WTC11 (cell line): ENCODE results near the gene ABLIM2. TPM values are rescaled to one million over a fixed set of nuclear protein-coding genes. Genes with fewer than 3 reads are reported as not detected.
A peak's percentile ranks its signal among the peaks of the same experiment; 100 is the strongest.

ENCODE experiments used
- ATAC-seq: fragments of 200-7000 bp; cut with Tn5 transposase; 2 replicates; pipeline ENCODE4 v1.10.0; 2021; ENCODE audit warnings: mild to moderate bottlenecking, moderate library complexity
- CTCF ChIA-PET: fragments of 300-600 bp; sonication (Branson Sonifier 250); formaldehyde crosslinking; loops from one replicate; lab custom pipeline; 2021; ENCODE audit warnings: antibody characterized with exemption; lab: Charles Lee
- POLR2A ChIA-PET: fragments of 350-600 bp; sonication (Branson Sonifier 250); formaldehyde crosslinking; loops from one replicate; lab custom pipeline; 2021; ENCODE audit warnings: antibody characterized with exemption; lab: Charles Lee
- DNase-seq: peaks from one replicate; pipeline ENCODE4 v3.0.0; 2021; ENCODE audit warnings: low spot score
- H3K27ac Mint-ChIP-seq: 2 replicates; pipeline ENCODE4 v1.8.0; 2021; ENCODE audit warnings: mixed read lengths
- H3K27me3 Mint-ChIP-seq: 2 replicates; pipeline ENCODE4 v1.8.0; 2021; ENCODE audit warnings: low read depth, mild to moderate bottlenecking, moderate library complexity, mixed read lengths
- H3K36me3 Mint-ChIP-seq: 2 replicates; pipeline ENCODE4 v1.8.0; 2021; ENCODE audit warnings: mixed read lengths
- H3K4me1 Mint-ChIP-seq: 2 replicates; pipeline ENCODE4 v1.8.0; 2022; ENCODE audit warnings: mixed read lengths
- H3K4me3 Mint-ChIP-seq: 2 replicates; pipeline ENCODE4 v1.8.0; 2021; ENCODE audit warnings: mild to moderate bottlenecking, moderate library complexity, mixed read lengths
- H3K9me3 Mint-ChIP-seq: 2 replicates; pipeline ENCODE4 v1.8.0; 2021; ENCODE audit warnings: mixed read lengths
- CREM ChIP-seq: sonication (generic); formaldehyde crosslinking; IDR thresholded peaks from 2 replicates; pipeline ENCODE4 v1.8.1; 2022; ENCODE audit warnings: mild to moderate bottlenecking, missing genetic modification reagents, moderate library complexity
- ELF4 ChIP-seq: sonication (generic); formaldehyde crosslinking; IDR thresholded peaks from 2 replicates; pipeline ENCODE4 v1.8.1; 2022; ENCODE audit warnings: low read depth, mild to moderate bottlenecking, moderate library complexity, missing genetic modification reagents
- EMX1 ChIP-seq: fragments of 250-450 bp; sonication (Bioruptor Pico); IDR thresholded peaks from 2 replicates; pipeline ENCODE4 v1.8.0; 2021; ENCODE audit warnings: mild to moderate bottlenecking
- ESRRA ChIP-seq: sonication (generic); formaldehyde crosslinking; IDR thresholded peaks from 2 replicates; pipeline ENCODE4 v1.8.1; 2022; ENCODE audit warnings: mild to moderate bottlenecking, missing genetic modification reagents, borderline replicate concordance
- JAZF1 ChIP-seq: fragments of 250-450 bp; sonication (Bioruptor Pico); IDR thresholded peaks from 2 replicates; pipeline ENCODE4 v1.9.0; 2021; ENCODE audit warnings: moderate library complexity, mild to moderate bottlenecking, inconsistent platforms
- MXD4 ChIP-seq: fragments of 250-450 bp; sonication (Bioruptor Pico); IDR thresholded peaks from 2 replicates; pipeline ENCODE4 v1.8.0; 2021; ENCODE audit warnings: mild to moderate bottlenecking, moderate library complexity, borderline replicate concordance
- NFATC4 ChIP-seq: fragments of 250-450 bp; sonication (Bioruptor Pico); IDR thresholded peaks from 2 replicates; pipeline ENCODE4 v1.9.0; 2021; ENCODE audit warnings: mild to moderate bottlenecking
- SMAD3 ChIP-seq: sonication (generic); formaldehyde crosslinking; IDR thresholded peaks from 2 replicates; pipeline ENCODE4 v1.8.0; 2022; ENCODE audit warnings: missing genetic modification reagents, mild to moderate bottlenecking, borderline replicate concordance
- TEAD1 ChIP-seq: sonication (generic); formaldehyde crosslinking; IDR thresholded peaks from 2 replicates; pipeline ENCODE4 v1.8.0; 2022; ENCODE audit warnings: mild to moderate bottlenecking, missing genetic modification reagents
- ZNF317 ChIP-seq: sonication (generic); formaldehyde crosslinking; IDR thresholded peaks from 2 replicates; pipeline ENCODE4 v1.8.1; 2023; ENCODE audit warnings: low read depth, mild to moderate bottlenecking, moderate library complexity, missing genetic modification reagents, borderline replicate concordance
- ZNF396 ChIP-seq: fragments of 250-450 bp; sonication (Bioruptor Pico); IDR thresholded peaks from 2 replicates; pipeline ENCODE4 v1.8.0; 2021; ENCODE audit warnings: mild to moderate bottlenecking, moderate library complexity, borderline replicate concordance
- total RNA-seq: library from RNA; stranded (reverse); gene quantifications from 3 replicates; pipeline ENCODE4 v1.2.3, GENCODE V29; 2021
- TF ChIP-seq, protein P1 (sequence below): sonication (generic); formaldehyde crosslinking; IDR thresholded peaks from 2 replicates; pipeline ENCODE4 v1.8.1; 2022; ENCODE audit warnings: low read depth, mild to moderate bottlenecking, moderate library complexity, missing genetic modification reagents, borderline replicate concordance
- TF ChIP-seq, protein P2 (sequence below): sonication (generic); formaldehyde crosslinking; IDR thresholded peaks from 2 replicates; pipeline ENCODE4 v1.8.1; 2023; ENCODE audit warnings: mild to moderate bottlenecking, missing genetic modification reagents, moderate library complexity
- TF ChIP-seq, protein P3 (sequence below): sonication (generic); formaldehyde crosslinking; conservative IDR thresholded peaks from 2 replicates; pipeline ENCODE4 v1.8.1; 2023; ENCODE audit warnings: mild to moderate bottlenecking, low read depth, missing genetic modification reagents, moderate library complexity
- TF ChIP-seq, protein P4 (sequence below): sonication (generic); formaldehyde crosslinking; IDR thresholded peaks from 2 replicates; pipeline ENCODE4 v1.8.0; 2023; ENCODE audit warnings: missing genetic modification reagents, mild to moderate bottlenecking, borderline replicate concordance
- TF ChIP-seq, protein P5 (sequence below): fragments of 250-450 bp; sonication (Bioruptor Pico); IDR thresholded peaks from 2 replicates; pipeline ENCODE4 v1.9.0; 2021; ENCODE audit warnings: moderate library complexity, mild to moderate bottlenecking, inconsistent platforms, borderline replicate concordance

ABLIM2 gene
- total RNA-seq, 1 experiment from 2014 or later: 2.6 TPM

DNA sequence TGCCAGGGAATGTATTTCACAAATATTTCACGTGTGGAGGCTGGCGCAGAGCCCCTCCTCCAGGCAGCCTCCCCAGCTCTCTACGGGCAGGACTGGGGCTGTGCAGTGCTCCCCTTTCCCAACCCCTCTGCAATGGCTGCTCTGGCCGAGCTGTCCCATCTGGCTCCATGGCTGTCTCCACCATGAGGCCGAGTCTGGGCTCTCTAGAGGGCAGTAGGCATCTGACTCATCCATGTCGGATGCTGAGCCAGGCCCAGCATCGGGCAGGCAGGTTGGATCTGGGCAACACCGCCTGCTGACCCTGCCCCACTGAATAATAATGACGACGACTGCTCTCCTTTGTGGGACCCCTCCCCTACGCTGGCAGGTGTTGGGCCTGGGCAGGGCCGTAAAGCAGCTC lies 29.5 kb upstream of the ABLIM2 start:
- ChIA-PET POLR2A (no interaction called here), CTCF (interaction anchor here (1.6 to 2.1 kb wide), 2 partner anchors 11 to 55 kb away, joined by 3 to 8 read pairs; no protein-coding TSS in a partner anchor)
- Mint-ChIP-seq H3K4me3 (no peak overlapping the region), H3K36me3 (no peaks in the 10 kb centered on the region), H3K9me3 (no peaks in the 10 kb centered on the region), H3K27ac (peak overlapping the region; percentile 18; the same call in 1 of the 2 replicates), H3K27me3 (no peaks in the 10 kb centered on the region), H3K4me1 (no peaks in the 10 kb centered on the region)
- ATAC-seq (no peak), DNase-seq (no peak)
- TF ChIP-seq ELF4 (CRISPR knock-in tag) (no peak), CREM (no peak), ZNF396 (CRISPR knock-in tag) (no peak), JAZF1 (no peak), ZNF317 (no peak), NFATC4 (CRISPR knock-in tag) (no peak), MXD4 (CRISPR knock-in tag) (no peak), TEAD1 (no peak), EMX1 (CRISPR knock-in tag) (no peak)
- TF ChIP-seq, protein P1, sequence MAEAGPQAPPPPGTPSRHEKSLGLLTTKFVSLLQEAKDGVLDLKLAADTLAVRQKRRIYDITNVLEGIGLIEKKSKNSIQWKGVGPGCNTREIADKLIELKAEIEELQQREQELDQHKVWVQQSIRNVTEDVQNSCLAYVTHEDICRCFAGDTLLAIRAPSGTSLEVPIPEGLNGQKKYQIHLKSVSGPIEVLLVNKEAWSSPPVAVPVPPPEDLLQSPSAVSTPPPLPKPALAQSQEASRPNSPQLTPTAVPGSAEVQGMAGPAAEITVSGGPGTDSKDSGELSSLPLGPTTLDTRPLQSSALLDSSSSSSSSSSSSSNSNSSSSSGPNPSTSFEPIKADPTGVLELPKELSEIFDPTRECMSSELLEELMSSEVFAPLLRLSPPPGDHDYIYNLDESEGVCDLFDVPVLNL: no peak
- TF ChIP-seq, protein P2, sequence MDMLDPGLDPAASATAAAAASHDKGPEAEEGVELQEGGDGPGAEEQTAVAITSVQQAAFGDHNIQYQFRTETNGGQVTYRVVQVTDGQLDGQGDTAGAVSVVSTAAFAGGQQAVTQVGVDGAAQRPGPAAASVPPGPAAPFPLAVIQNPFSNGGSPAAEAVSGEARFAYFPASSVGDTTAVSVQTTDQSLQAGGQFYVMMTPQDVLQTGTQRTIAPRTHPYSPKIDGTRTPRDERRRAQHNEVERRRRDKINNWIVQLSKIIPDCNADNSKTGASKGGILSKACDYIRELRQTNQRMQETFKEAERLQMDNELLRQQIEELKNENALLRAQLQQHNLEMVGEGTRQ (CRISPR knock-in tag): no peak
- TF ChIP-seq, protein P3, sequence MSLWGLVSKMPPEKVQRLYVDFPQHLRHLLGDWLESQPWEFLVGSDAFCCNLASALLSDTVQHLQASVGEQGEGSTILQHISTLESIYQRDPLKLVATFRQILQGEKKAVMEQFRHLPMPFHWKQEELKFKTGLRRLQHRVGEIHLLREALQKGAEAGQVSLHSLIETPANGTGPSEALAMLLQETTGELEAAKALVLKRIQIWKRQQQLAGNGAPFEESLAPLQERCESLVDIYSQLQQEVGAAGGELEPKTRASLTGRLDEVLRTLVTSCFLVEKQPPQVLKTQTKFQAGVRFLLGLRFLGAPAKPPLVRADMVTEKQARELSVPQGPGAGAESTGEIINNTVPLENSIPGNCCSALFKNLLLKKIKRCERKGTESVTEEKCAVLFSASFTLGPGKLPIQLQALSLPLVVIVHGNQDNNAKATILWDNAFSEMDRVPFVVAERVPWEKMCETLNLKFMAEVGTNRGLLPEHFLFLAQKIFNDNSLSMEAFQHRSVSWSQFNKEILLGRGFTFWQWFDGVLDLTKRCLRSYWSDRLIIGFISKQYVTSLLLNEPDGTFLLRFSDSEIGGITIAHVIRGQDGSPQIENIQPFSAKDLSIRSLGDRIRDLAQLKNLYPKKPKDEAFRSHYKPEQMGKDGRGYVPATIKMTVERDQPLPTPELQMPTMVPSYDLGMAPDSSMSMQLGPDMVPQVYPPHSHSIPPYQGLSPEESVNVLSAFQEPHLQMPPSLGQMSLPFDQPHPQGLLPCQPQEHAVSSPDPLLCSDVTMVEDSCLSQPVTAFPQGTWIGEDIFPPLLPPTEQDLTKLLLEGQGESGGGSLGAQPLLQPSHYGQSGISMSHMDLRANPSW (CRISPR knock-in tag): no peak

DNA sequence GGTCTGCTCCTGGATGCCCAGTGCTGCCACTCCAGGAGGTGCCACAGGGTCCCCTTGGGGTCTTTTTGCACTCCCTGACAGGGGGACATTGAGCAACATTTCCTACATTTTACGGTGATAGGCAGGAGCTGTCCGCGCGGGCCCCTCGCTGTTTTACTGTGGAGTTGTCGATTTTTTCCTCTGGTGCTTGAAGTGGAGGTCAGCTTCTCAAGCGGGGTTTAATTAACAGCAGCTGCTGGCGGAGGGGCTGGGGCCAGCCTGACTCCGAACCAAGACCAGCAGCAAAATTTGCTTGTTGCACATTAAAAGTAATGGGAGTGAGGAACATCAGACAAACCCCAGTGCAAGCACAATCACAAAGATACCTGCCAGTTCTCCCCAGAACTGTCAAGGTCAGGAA lies 27.3 kb upstream of the ABLIM2 start:
- Mint-ChIP-seq H3K27ac (no peak overlapping the region), H3K4me1 (no peaks in the 10 kb centered on the region), H3K27me3 (no peaks in the 10 kb centered on the region), H3K36me3 (no peaks in the 10 kb centered on the region), H3K4me3 (no peak overlapping the region), H3K9me3 (peaks cover under 1% of the 10 kb centered on the region)
- DNase-seq: no peak
- CTCF ChIA-PET: interaction anchor here (0.5 to 1.6 kb wide), 2 partner anchors 9 to 1916 kb away, joined by 3 to 13 read pairs; partner anchors contain the start of gene WFS1
- POLR2A ChIA-PET: interaction anchor here (0.7 kb wide), 1 partner anchor 36 kb away, joined by 3 read pairs; no protein-coding TSS in a partner anchor
- ATAC-seq: no peak
- TF ChIP-seq, protein P4, sequence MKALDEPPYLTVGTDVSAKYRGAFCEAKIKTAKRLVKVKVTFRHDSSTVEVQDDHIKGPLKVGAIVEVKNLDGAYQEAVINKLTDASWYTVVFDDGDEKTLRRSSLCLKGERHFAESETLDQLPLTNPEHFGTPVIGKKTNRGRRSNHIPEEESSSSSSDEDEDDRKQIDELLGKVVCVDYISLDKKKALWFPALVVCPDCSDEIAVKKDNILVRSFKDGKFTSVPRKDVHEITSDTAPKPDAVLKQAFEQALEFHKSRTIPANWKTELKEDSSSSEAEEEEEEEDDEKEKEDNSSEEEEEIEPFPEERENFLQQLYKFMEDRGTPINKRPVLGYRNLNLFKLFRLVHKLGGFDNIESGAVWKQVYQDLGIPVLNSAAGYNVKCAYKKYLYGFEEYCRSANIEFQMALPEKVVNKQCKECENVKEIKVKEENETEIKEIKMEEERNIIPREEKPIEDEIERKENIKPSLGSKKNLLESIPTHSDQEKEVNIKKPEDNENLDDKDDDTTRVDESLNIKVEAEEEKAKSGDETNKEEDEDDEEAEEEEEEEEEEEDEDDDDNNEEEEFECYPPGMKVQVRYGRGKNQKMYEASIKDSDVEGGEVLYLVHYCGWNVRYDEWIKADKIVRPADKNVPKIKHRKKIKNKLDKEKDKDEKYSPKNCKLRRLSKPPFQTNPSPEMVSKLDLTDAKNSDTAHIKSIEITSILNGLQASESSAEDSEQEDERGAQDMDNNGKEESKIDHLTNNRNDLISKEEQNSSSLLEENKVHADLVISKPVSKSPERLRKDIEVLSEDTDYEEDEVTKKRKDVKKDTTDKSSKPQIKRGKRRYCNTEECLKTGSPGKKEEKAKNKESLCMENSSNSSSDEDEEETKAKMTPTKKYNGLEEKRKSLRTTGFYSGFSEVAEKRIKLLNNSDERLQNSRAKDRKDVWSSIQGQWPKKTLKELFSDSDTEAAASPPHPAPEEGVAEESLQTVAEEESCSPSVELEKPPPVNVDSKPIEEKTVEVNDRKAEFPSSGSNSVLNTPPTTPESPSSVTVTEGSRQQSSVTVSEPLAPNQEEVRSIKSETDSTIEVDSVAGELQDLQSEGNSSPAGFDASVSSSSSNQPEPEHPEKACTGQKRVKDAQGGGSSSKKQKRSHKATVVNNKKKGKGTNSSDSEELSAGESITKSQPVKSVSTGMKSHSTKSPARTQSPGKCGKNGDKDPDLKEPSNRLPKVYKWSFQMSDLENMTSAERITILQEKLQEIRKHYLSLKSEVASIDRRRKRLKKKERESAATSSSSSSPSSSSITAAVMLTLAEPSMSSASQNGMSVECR (CRISPR knock-in tag): no peak
- TF ChIP-seq ESRRA (CRISPR knock-in tag): no peak
- TF ChIP-seq, protein P5, sequence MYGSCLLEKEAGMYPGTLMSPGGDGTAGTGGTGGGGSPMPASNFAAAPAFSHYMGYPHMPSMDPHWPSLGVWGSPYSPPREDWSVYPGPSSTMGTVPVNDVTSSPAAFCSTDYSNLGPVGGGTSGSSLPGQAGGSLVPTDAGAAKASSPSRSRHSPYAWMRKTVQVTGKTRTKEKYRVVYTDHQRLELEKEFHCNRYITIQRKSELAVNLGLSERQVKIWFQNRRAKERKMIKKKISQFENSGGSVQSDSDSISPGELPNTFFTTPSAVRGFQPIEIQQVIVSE (CRISPR knock-in tag): no peak
- no peak for TF ChIP-seq SMAD3 (CRISPR knock-in tag)
